Osteocyte (in vitro differentiated cells): Measurements from ENCODE around the gene IQGAP3. TPM values are rescaled to one million over a fixed set of nuclear protein-coding genes. Genes with fewer than 3 reads are reported as not detected.

ENCODE experiments used
- DNase-seq: peaks from one replicate; pipeline ENCODE4 v3.0.0; 2021; ENCODE audit warnings: mixed read lengths; ENCODE audit not compliant: unreplicated experiment; ENCODE audit errors: extremely low spot score
- H3K27ac Mint-ChIP-seq: one replicate; pipeline ENCODE4 v1.8.0; 2021; ENCODE audit warnings: mild to moderate bottlenecking, mixed read lengths; ENCODE audit not compliant: unreplicated experiment
- H3K27me3 Mint-ChIP-seq: one replicate; pipeline ENCODE4 v1.8.0; 2021; ENCODE audit warnings: mixed read lengths; ENCODE audit not compliant: unreplicated experiment
- H3K36me3 Mint-ChIP-seq: one replicate; pipeline ENCODE4 v1.8.0; 2021; ENCODE audit warnings: mixed read lengths; ENCODE audit not compliant: unreplicated experiment
- H3K4me1 Mint-ChIP-seq: one replicate; pipeline ENCODE4 v1.8.0; 2021; ENCODE audit warnings: mixed read lengths; ENCODE audit not compliant: unreplicated experiment
- H3K4me3 Mint-ChIP-seq: one replicate; pipeline ENCODE4 v1.8.0; 2021; ENCODE audit warnings: mild to moderate bottlenecking, moderate library complexity, mixed read lengths; ENCODE audit not compliant: unreplicated experiment
- H3K9me3 Mint-ChIP-seq: one replicate; pipeline ENCODE4 v1.8.0; 2021; ENCODE audit warnings: mixed read lengths; ENCODE audit not compliant: unreplicated experiment
- CTCF ChIP-seq: fragments of 200-600 bp; sonication (generic); IDR thresholded peaks from 2 replicates; pipeline ENCODE4 v1.5.0; 2021; ENCODE audit warnings: antibody characterized with exemption, mild to moderate bottlenecking, moderate library complexity
- total RNA-seq: library from RNA; stranded (reverse); gene quantifications from 2 replicates; pipeline ENCODE4 v1.2.1, GENCODE V29; 2021

Gene IQGAP3
- total RNA-seq, 1 donor from 2014 or later: 9.8 TPM

GRCh38 chr1:156586323-156586722 lies 14.0 kb upstream of the IQGAP3 start:
- no peak overlapping the region for H3K27ac Mint-ChIP-seq

GRCh38 chr1:156584813-156585212 lies 12.4 kb upstream of the IQGAP3 start:
- Mint-ChIP-seq H3K4me3 (no peak overlapping the region), H3K27ac (no peak overlapping the region), H3K9me3 (no peaks in the 10 kb centered on the region), H3K36me3 (no peaks in the 10 kb centered on the region), H3K4me1 (peaks cover 2% of the 10 kb centered on the region), H3K27me3 (peaks cover 2% of the 10 kb centered on the region)
- no peak for TF ChIP-seq CTCF
- DNase-seq: no peak

More at GRCh38 chr1:156586323-156586722, 14.0 kb upstream of the IQGAP3 start:
- no peak for DNase-seq
- Mint-ChIP-seq H3K4me1 (peaks cover 5% of the 10 kb centered on the region), H3K36me3 (no peaks in the 10 kb centered on the region), H3K27me3 (peaks cover 2% of the 10 kb centered on the region), H3K9me3 (no peaks in the 10 kb centered on the region), H3K4me3 (no peak overlapping the region)
- TF ChIP-seq CTCF: no peak

GRCh38 chr1:156583821-156584622 lies 11.7 kb upstream of the IQGAP3 start:
- Mint-ChIP-seq H3K4me3 (no peak overlapping the region), H3K4me1 (peaks cover 2% of the 10 kb centered on the region), H3K9me3 (no peaks in the 10 kb centered on the region), H3K27ac (no peak overlapping the region), H3K36me3 (no peaks in the 10 kb centered on the region), H3K27me3 (peaks cover 2% of the 10 kb centered on the region)
- peak; percentile 90 for TF ChIP-seq CTCF
- DNase-seq: no peak

GRCh38 chr1:156582388-156583017 lies 10.1 kb upstream of the IQGAP3 start:
- H3K27ac Mint-ChIP-seq: no peak overlapping the region
- H3K27me3 Mint-ChIP-seq: no peaks in the 10 kb centered on the region
- no peak for TF ChIP-seq CTCF
- no peaks in the 10 kb centered on the region for H3K9me3 Mint-ChIP-seq
- no peaks in the 10 kb centered on the region for H3K36me3 Mint-ChIP-seq
- H3K4me3 Mint-ChIP-seq: no peak overlapping the region
- peaks cover 2% of the 10 kb centered on the region for H3K4me1 Mint-ChIP-seq
- no peak for DNase-seq

- no peak for DNase-seq
- no peak for TF ChIP-seq CTCF
- Mint-ChIP-seq H3K4me3 (no peak overlapping the region), H3K27ac (no peak overlapping the region), H3K9me3 (no peaks in the 10 kb centered on the region), H3K4me1 (peaks cover 2% of the 10 kb centered on the region), H3K36me3 (no peaks in the 10 kb centered on the region), H3K27me3 (no peaks in the 10 kb centered on the region)
Observed at GRCh38 chr1:156581661-156582387, 9.5 kb upstream of the IQGAP3 start.
